Trophoblast cell (in vitro differentiated cells and primary cell): ENCODE data around the gene CCDC188.

Experiments used
- DNase-seq, 2 donors: peaks; one replicate each; pipeline ENCODE4 v3.0.0-alpha.2; 2016
- H2AFZ ChIP-seq: 2 replicates; pipeline ENCODE4 v1.6.1; 2013; ENCODE audit warnings: low read length, moderate library complexity, mild to moderate bottlenecking; ENCODE audit not compliant: insufficient read depth, poor library complexity
- H2AK5ac ChIP-seq: 2 replicates; pipeline ENCODE4 v1.6.1; 2013; ENCODE audit warnings: mild to moderate bottlenecking, low read length
- H2BK120ac ChIP-seq: 2 replicates; pipeline ENCODE4 v1.6.1; 2013; ENCODE audit warnings: low read length, mild to moderate bottlenecking, moderate library complexity; ENCODE audit not compliant: insufficient read depth, poor library complexity
- H2BK12ac ChIP-seq: 2 replicates; pipeline ENCODE4 v1.6.1; 2013; ENCODE audit warnings: mild to moderate bottlenecking, low read length, moderate library complexity
- H2BK5ac ChIP-seq: 2 replicates; pipeline ENCODE4 v1.6.1; 2013; ENCODE audit warnings: low read length, low read depth, moderate library complexity, mild to moderate bottlenecking; ENCODE audit not compliant: poor library complexity
- H3K14ac ChIP-seq: 2 replicates; pipeline ENCODE4 v1.6.1; 2013; ENCODE audit warnings: mild to moderate bottlenecking, low read length
- H3K18ac ChIP-seq: 2 replicates; pipeline ENCODE4 v1.6.1; 2013; ENCODE audit warnings: mild to moderate bottlenecking, low read length
- H3K23ac ChIP-seq: 2 replicates; pipeline ENCODE4 v1.6.1; 2013; ENCODE audit warnings: low read length
- H3K27ac ChIP-seq: 2 replicates; pipeline ENCODE4 v1.5.1; 2013; ENCODE audit warnings: low read depth, mild to moderate bottlenecking, inconsistent platforms, low read length, moderate library complexity
- H3K27me3 ChIP-seq: 2 replicates; pipeline ENCODE4 v1.6.1; 2013; ENCODE audit warnings: inconsistent platforms, mild to moderate bottlenecking, low read length, moderate library complexity; ENCODE audit not compliant: insufficient read depth
- H3K36me3 ChIP-seq, 2 experiments: 1 replicate in 1 of 2; 2 replicates in 1 of 2; pipeline ENCODE4 v1.6.1; 2013; ENCODE audit warnings: low read length in 2 of 2, mild to moderate bottlenecking in 2 of 2, moderate library complexity in 1 of 2; ENCODE audit not compliant: insufficient read depth in 2 of 2, control insufficient read depth in 1 of 2
- H3K4ac ChIP-seq: 2 replicates; pipeline ENCODE4 v1.6.1; 2013; ENCODE audit warnings: low read depth, mild to moderate bottlenecking, low read length, moderate library complexity
- H3K4me1 ChIP-seq, 2 experiments: 1 replicate in 1 of 2; 2 replicates in 1 of 2; pipeline ENCODE4 v1.6.1; 2013; ENCODE audit warnings: low read length in 2 of 2, mild to moderate bottlenecking in 2 of 2, moderate library complexity in 1 of 2; ENCODE audit not compliant: insufficient read depth in 2 of 2, control insufficient read depth in 1 of 2
- H3K4me2 ChIP-seq: 2 replicates; pipeline ENCODE4 v1.6.1; 2013; ENCODE audit warnings: inconsistent platforms, mild to moderate bottlenecking, low read length, moderate library complexity
- H3K4me3 ChIP-seq: 2 replicates; pipeline ENCODE4 v1.5.1; 2013; ENCODE audit warnings: mild to moderate bottlenecking, low read depth, low read length, inconsistent platforms
- H3K79me1 ChIP-seq: one replicate; pipeline ENCODE4 v1.6.1; 2013; ENCODE audit warnings: low read length
- H3K79me2 ChIP-seq: 2 replicates; pipeline ENCODE4 v1.6.1; 2013; ENCODE audit warnings: low read length, mild to moderate bottlenecking; ENCODE audit not compliant: control insufficient read depth, insufficient read depth, poor library complexity
- H3K9ac ChIP-seq: 2 replicates; pipeline ENCODE4 v1.6.1; 2013; ENCODE audit warnings: mild to moderate bottlenecking, low read length
- H3K9me3 ChIP-seq: 2 replicates; pipeline ENCODE4 v1.6.1; 2013; ENCODE audit warnings: low read depth, mild to moderate bottlenecking, control low read depth, inconsistent platforms, low read length; ENCODE audit not compliant: insufficient read depth
- H4K12ac ChIP-seq: 2 replicates; pipeline ENCODE4 v1.6.1; 2013; ENCODE audit warnings: low read depth, mild to moderate bottlenecking, low read length, moderate library complexity
- H4K8ac ChIP-seq: 2 replicates; pipeline ENCODE4 v1.6.1; 2013; ENCODE audit warnings: low read depth, mild to moderate bottlenecking, low read length, moderate library complexity
- H4K91ac ChIP-seq: one replicate; pipeline ENCODE4 v1.6.1; 2013; ENCODE audit warnings: low read depth, mild to moderate bottlenecking, low read length, moderate library complexity
- WGBS: extraction: QIAGEN DNeasy Blood & Tissue Kit; methylation state at CpG from one replicate; pipeline ENCODE4 v1.1.7; 2013; ENCODE audit warnings: missing lambda C conversion rate; ENCODE audit not compliant: insufficient read length, insufficient coverage; ENCODE audit errors: extremely low coverage; 5-methylcytosine and 5-hydroxymethylcytosine counted together

CCDC188 gene

DNA sequence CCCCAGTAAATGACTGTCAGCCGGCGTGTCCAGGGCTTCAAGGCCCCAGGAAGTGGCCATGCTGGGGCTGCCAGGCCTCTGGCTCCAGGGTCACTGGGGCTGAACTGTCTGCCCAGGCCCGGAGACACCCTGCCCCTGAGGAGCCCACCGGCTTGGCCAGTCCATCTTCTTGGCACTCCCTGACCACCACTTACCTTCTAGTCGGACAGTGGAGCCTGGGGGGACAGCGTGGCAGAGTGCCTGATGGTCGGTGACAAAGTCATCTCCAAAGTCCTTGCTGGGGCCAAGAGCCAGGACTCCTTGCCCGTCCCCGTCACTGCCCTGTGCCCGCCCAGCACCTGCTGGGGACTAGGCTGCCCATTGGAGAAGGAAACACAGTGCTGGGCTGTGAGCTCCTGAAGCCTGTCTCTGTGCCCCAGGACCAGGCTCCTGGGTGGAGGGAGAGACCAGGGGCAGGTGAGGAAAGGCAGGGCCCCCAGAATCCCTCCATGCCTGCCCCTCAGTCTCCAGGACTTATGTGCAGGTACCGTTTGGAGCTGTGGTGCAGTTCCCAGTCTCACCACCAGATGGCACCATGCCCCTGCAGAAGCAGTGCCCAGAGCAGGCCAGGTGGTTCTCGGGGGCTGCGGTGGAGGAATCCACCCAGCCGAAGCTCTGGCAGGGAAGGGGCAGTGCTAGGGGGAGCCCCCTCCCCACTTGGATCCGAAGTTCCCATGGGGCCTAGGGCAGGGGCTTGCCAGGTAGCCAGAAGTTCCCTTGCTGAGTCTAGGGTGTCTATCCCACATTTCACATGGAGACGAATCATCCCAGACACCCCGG lies 6.0 kb upstream of the CCDC188 start:
- no peaks in the 10 kb centered on the region for H3K79me1 ChIP-seq
- no CpG with 5 or more reads among the region's 17 CpGs for WGBS
- H3K4me2 ChIP-seq: no peak overlapping the region
- H3K23ac ChIP-seq: no peak overlapping the region
- no peak overlapping the region for H3K27ac ChIP-seq
- no peaks in the 10 kb centered on the region for H3K36me3 ChIP-seq
- no peaks in the 10 kb centered on the region for H3K27me3 ChIP-seq
- H3K14ac ChIP-seq: no peak overlapping the region
- no peak overlapping the region for H2AFZ ChIP-seq
- DNase-seq: peak; percentile 54 to 83
- no peaks in the 10 kb centered on the region for H3K4me1 ChIP-seq
- no peak overlapping the region for H3K18ac ChIP-seq
- H3K9ac ChIP-seq: no peak overlapping the region
- no peaks in the 10 kb centered on the region for H3K9me3 ChIP-seq
- H2AK5ac ChIP-seq: no peak overlapping the region
- no peak overlapping the region for H3K4ac ChIP-seq
- H3K4me3 ChIP-seq: no peak overlapping the region
- H4K12ac ChIP-seq: no peak overlapping the region
- H2BK120ac ChIP-seq: no peak overlapping the region
- H2BK12ac ChIP-seq: no peak overlapping the region
- H3K79me2 ChIP-seq: no peaks in the 10 kb centered on the region
- H2BK5ac ChIP-seq: no peak overlapping the region
- H4K91ac ChIP-seq: no peak overlapping the region
- H4K8ac ChIP-seq: no peak overlapping the region

GRCh38 chr22:20156042-20156389 lies 5.2 kb upstream of the CCDC188 start:
- Histone ChIP-seq H2AFZ (no peak overlapping the region), H2BK12ac (no peak overlapping the region), H3K4ac (no peak overlapping the region), H3K4me1 (no peaks in the 10 kb centered on the region), H3K27ac (no peak overlapping the region), H3K18ac (no peak overlapping the region), H3K79me2 (no peaks in the 10 kb centered on the region), H3K36me3 (no peaks in the 10 kb centered on the region), H3K4me2 (no peak overlapping the region), H3K27me3 (no peaks in the 10 kb centered on the region), H2BK5ac (no peak overlapping the region), H3K4me3 (no peak overlapping the region), H3K9me3 (no peaks in the 10 kb centered on the region), H3K23ac (no peak overlapping the region), H3K9ac (no peak overlapping the region), H3K79me1 (no peaks in the 10 kb centered on the region), H3K14ac (no peak overlapping the region), H2AK5ac (no peak overlapping the region), H4K8ac (no peak overlapping the region), H2BK120ac (no peak overlapping the region), H4K12ac (no peak overlapping the region), H4K91ac (no peak overlapping the region)
- WGBS: no CpG with 5 or more reads among the region's 7 CpGs
- no peak for DNase-seq

GRCh38 chr22:20155330-20156041 lies 4.6 kb upstream of the CCDC188 start:
- Histone ChIP-seq H3K23ac (no peak overlapping the region), H3K9ac (no peak overlapping the region), H4K12ac (no peak overlapping the region), H3K4me3 (no peak overlapping the region), H4K91ac (no peak overlapping the region), H3K18ac (no peak overlapping the region), H3K27ac (no peak overlapping the region), H3K14ac (no peak overlapping the region), H3K27me3 (no peaks in the 10 kb centered on the region), H3K79me2 (no peaks in the 10 kb centered on the region), H2BK120ac (no peak overlapping the region), H2BK5ac (no peak overlapping the region), H4K8ac (no peak overlapping the region), H3K4me1 (no peaks in the 10 kb centered on the region), H3K79me1 (no peaks in the 10 kb centered on the region), H2AFZ (no peak overlapping the region), H2BK12ac (no peak overlapping the region), H3K4ac (no peak overlapping the region), H3K9me3 (no peaks in the 10 kb centered on the region), H2AK5ac (no peak overlapping the region), H3K36me3 (no peaks in the 10 kb centered on the region), H3K4me2 (no peak overlapping the region)
- no peak for DNase-seq
- no CpG with 5 or more reads among the region's 30 CpGs for WGBS

DNA sequence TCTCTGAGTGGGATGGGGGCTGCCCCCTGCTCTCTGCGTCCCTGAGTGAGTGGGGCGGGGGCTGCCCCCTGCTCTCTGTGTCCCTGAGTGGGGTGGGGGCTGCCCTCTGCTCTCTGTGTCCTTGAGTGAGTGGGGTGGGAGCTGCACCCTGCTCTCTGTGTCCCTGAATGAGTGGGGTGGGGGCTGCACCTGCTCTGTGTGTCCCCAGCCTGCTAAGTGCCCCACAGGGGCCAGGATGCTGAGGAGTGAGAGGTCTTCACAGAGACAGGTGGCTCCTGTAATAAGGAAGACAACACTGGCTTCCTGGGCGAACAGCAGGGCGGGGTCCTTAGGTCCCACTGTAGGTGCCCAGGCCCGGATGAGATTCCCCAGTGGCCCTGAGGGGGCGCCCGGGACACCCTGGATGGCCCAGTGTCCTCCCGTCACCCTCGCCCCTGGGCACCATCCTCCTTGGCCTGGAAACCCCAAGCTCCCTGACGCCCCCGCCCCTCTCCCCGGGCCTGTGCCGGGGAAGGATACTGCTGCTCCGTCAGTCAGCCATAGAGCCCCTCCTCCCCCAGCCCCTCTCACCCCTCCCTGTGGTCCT lies 3.8 kb upstream of the CCDC188 start:
- H4K8ac ChIP-seq: no peak overlapping the region
- no peak overlapping the region for H3K4ac ChIP-seq
- no peaks in the 10 kb centered on the region for H3K27me3 ChIP-seq
- no peaks in the 10 kb centered on the region for H3K79me1 ChIP-seq
- DNase-seq: no peak
- H2AK5ac ChIP-seq: no peak overlapping the region
- no peak overlapping the region for H2BK120ac ChIP-seq
- H3K14ac ChIP-seq: no peak overlapping the region
- H3K4me2 ChIP-seq: no peak overlapping the region
- H2BK5ac ChIP-seq: no peak overlapping the region
- H4K91ac ChIP-seq: no peak overlapping the region
- H2AFZ ChIP-seq: no peak overlapping the region
- H3K9ac ChIP-seq: no peak overlapping the region
- H3K9me3 ChIP-seq: no peaks in the 10 kb centered on the region
- no peak overlapping the region for H3K27ac ChIP-seq
- no peaks in the 10 kb centered on the region for H3K4me1 ChIP-seq
- no peak overlapping the region for H3K23ac ChIP-seq
- no peak overlapping the region for H3K18ac ChIP-seq
- no peak overlapping the region for H4K12ac ChIP-seq
- WGBS: no CpG with 5 or more reads among the region's 14 CpGs
- H3K4me3 ChIP-seq: no peak overlapping the region
- no peak overlapping the region for H2BK12ac ChIP-seq
- no peaks in the 10 kb centered on the region for H3K79me2 ChIP-seq
- H3K36me3 ChIP-seq: no peaks in the 10 kb centered on the region
